PC-3 (cell line): ENCODE results near the gene KRTAP4-11. TPM values are rescaled to one million over a fixed set of nuclear protein-coding genes. Genes with fewer than 3 reads are reported as not detected.

Experiments
- ATAC-seq: fragments of 200-7000 bp; cut with Tn5 transposase; 2 replicates; pipeline ENCODE4 v1.9.1; 2020; ENCODE audit warnings: mild to moderate bottlenecking, moderate library complexity
- BruUV-seq: library from RNA; stranded (reverse); fragments of 400-500 nt; replicated peaks from 2 replicates; lab custom pipeline; 2021; lab: Mats Ljungman, UMichigan
- CTCF ChIA-PET: fragments of 300-600 bp; sonication (Branson Sonifier 250); formaldehyde crosslinking; loops from one replicate; lab custom pipeline; 2022; ENCODE audit warnings: antibody characterized with exemption; lab: Charles Lee
- POLR2A ChIA-PET: fragments of 300-600 bp; sonication (Branson Sonifier 250); formaldehyde crosslinking; loops from one replicate; lab custom pipeline; 2022; ENCODE audit warnings: antibody characterized with exemption; ENCODE audit not compliant: unreplicated experiment; lab: Charles Lee
- DNase-seq: peaks from one replicate; pipeline ENCODE4 v3.0.0-alpha.2; 2015
- H2AFZ ChIP-seq: fragments of 300-600 bp; sonication (generic); 2 replicates; pipeline ENCODE4 v1.6.0; 2016; ENCODE audit warnings: antibody characterized with exemption, low read length
- H3F3A ChIP-seq: fragments of 300-600 bp; sonication (generic); one replicate; pipeline ENCODE4 v1.6.0; 2017; ENCODE audit warnings: antibody characterized with exemption, low read length, control low read depth, mild to moderate bottlenecking; ENCODE audit not compliant: unreplicated experiment
- H3K27ac ChIP-seq: fragments of 300-600 bp; sonication (generic); 2 replicates; pipeline ENCODE4 v1.5.1; 2016; ENCODE audit warnings: mild to moderate bottlenecking, low read length
- H3K27me3 ChIP-seq: fragments of 300-600 bp; sonication (generic); 2 replicates; pipeline ENCODE4 v1.6.1; 2016; ENCODE audit warnings: low read length, mixed read lengths
- H3K36me3 ChIP-seq: fragments of 300-600 bp; sonication (generic); 2 replicates; pipeline ENCODE4 v1.6.1; 2016; ENCODE audit warnings: low read depth, mixed run types, low read length, mixed read lengths
- H3K4me1 ChIP-seq: fragments of 300-600 bp; sonication (generic); 2 replicates; pipeline ENCODE4 v1.5.1; 2016; ENCODE audit warnings: low read length; ENCODE audit not compliant: insufficient read depth
- H3K4me2 ChIP-seq: fragments of 300-600 bp; sonication (generic); 2 replicates; pipeline ENCODE4 v1.6.0; 2016; ENCODE audit warnings: low read length
- H3K4me3 ChIP-seq: fragments of 300-600 bp; sonication (generic); 2 replicates; pipeline ENCODE4 v1.5.1; 2016; ENCODE audit warnings: mild to moderate bottlenecking, low read length, mixed read lengths
- H3K79me2 ChIP-seq: fragments of 300-600 bp; sonication (generic); 2 replicates; pipeline ENCODE4 v1.6.1; 2017; ENCODE audit warnings: low read length, mixed read lengths
- H3K9ac ChIP-seq: fragments of 300-600 bp; sonication (generic); 2 replicates; pipeline ENCODE4 v1.6.0; 2016; ENCODE audit warnings: mild to moderate bottlenecking, low read length
- H3K9me2 ChIP-seq: fragments of 300-600 bp; sonication (generic); replicated peaks from 2 replicates; pipeline ENCODE4 v1.6.1; 2016; ENCODE audit warnings: mixed run types, low read length, mixed read lengths
- H3K9me3 ChIP-seq: fragments of 300-600 bp; sonication (generic); 2 replicates; pipeline ENCODE4 v1.6.1; 2016; ENCODE audit warnings: low read length, mixed read lengths
- H4K20me1 ChIP-seq: fragments of 300-600 bp; sonication (generic); 2 replicates; pipeline ENCODE4 v1.6.1; 2016; ENCODE audit warnings: low read length, mixed read lengths
- EZH2 ChIP-seq: fragments of 300-600 bp; sonication (generic); IDR thresholded peaks from one replicate; pipeline ENCODE4 v1.6.1; 2017; ENCODE audit warnings: antibody characterized with exemption, mild to moderate bottlenecking, low read length; ENCODE audit not compliant: unreplicated experiment
- EZH2phosphoT487 ChIP-seq: fragments of 300-600 bp; sonication (generic); IDR thresholded peaks from 2 replicates; pipeline ENCODE4 v1.6.1; 2018; ENCODE audit warnings: mild to moderate bottlenecking, antibody characterized with exemption, low read length, borderline replicate concordance
- intact Hi-C: fragments of 100-400 bp; cut with micrococcal nuclease; formaldehyde crosslinking; loops from 2 replicates; pipeline ENCODE4 v1.9.0; 2023
- total RNA-seq: library from RNA; depleted of rRNA; stranded (reverse); fragments of >200 nt; gene quantifications from 2 replicates; pipeline ENCODE4 v1.2.3, GENCODE V29; 2014
- TF ChIP-seq, protein P1 (sequence below): fragments of 300-600 bp; sonication (generic); conservative IDR thresholded peaks from 2 replicates; pipeline ENCODE4 v1.5.1; 2017; ENCODE audit warnings: antibody characterized with exemption, low read depth, mild to moderate bottlenecking, low read length

The KRTAP4-11 gene
- total RNA-seq, 1 experiment from 2014 or later, result not detected

DNA sequence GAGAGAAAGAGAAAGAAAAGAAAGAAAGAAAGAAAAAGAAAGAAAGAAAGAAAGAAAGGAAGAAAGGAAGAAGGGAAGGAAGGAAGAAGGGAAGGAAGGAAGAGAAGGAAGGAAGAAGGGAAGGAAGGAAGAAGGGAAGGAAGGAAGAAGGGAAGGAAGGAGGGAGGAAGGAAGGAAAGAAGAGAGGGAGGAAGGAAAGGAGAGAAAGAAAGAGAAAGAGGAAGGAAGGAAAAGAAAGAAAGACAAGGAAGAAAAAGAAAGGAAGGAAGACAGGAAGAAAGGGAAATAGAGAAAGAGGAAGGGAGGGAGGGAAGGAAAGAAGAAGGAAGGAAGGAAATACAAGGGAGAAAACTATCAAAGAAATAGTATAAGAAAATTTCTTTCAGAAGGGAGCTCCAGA lies 41.4 kb downstream of the KRTAP4-11 start:
- TF ChIP-seq, protein P1, sequence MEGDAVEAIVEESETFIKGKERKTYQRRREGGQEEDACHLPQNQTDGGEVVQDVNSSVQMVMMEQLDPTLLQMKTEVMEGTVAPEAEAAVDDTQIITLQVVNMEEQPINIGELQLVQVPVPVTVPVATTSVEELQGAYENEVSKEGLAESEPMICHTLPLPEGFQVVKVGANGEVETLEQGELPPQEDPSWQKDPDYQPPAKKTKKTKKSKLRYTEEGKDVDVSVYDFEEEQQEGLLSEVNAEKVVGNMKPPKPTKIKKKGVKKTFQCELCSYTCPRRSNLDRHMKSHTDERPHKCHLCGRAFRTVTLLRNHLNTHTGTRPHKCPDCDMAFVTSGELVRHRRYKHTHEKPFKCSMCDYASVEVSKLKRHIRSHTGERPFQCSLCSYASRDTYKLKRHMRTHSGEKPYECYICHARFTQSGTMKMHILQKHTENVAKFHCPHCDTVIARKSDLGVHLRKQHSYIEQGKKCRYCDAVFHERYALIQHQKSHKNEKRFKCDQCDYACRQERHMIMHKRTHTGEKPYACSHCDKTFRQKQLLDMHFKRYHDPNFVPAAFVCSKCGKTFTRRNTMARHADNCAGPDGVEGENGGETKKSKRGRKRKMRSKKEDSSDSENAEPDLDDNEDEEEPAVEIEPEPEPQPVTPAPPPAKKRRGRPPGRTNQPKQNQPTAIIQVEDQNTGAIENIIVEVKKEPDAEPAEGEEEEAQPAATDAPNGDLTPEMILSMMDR, result no peak
- no peak for TF ChIP-seq EZH2
- TF ChIP-seq EZH2phosphoT487, result no peak
- Histone ChIP-seq H3K4me3 (no peak overlapping the region), H3K9ac (no peak overlapping the region), H3K79me2 (no peaks in the 10 kb centered on the region), H2AFZ (no peak overlapping the region), H3F3A (no peaks in the 10 kb centered on the region), H3K9me2 (no peaks in the 10 kb centered on the region), H3K36me3 (no peaks in the 10 kb centered on the region), H3K27me3 (no peaks in the 10 kb centered on the region), H4K20me1 (no peaks in the 10 kb centered on the region), H3K4me1 (no peaks in the 10 kb centered on the region), H3K9me3 (no peaks in the 10 kb centered on the region), H3K4me2 (no peak overlapping the region), H3K27ac (no peak overlapping the region)
- ATAC-seq (no peak), DNase-seq (no peak)
- intact Hi-C loops, result no loop called here
- POLR2A ChIA-PET, result no interaction called here
- CTCF ChIA-PET, result interaction anchor here (0.6 kb wide), 1 partner anchor 601 kb away, joined by 3 read pairs; no protein-coding TSS in a partner anchor
- BruUV-seq, result no TSS peak

DNA sequence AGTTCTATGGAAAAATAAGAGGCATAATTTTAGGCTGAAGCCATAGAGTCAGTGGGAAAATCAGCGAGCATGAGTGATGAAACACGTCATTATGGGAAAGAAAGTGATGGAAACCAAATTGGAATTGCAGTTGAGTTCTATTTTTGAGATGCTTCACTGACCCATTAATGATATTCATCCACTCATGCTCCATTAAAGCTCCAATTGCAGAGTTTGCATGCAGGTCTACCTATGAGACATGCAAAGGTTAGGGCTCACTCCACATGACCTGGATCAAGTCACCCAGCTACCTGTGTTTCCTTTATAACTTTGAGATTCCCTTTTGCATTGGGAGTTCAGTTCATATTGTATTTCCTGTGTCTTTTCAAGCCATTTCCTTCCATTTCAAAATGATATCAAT lies 44.5 kb downstream of the KRTAP4-11 start:
- Histone ChIP-seq H2AFZ (no peak overlapping the region), H3K4me3 (no peak overlapping the region), H3K36me3 (no peaks in the 10 kb centered on the region), H3K9me3 (no peaks in the 10 kb centered on the region), H3K9me2 (no peaks in the 10 kb centered on the region), H3K4me1 (no peaks in the 10 kb centered on the region), H3K27me3 (no peaks in the 10 kb centered on the region), H3K27ac (no peak overlapping the region), H3K9ac (no peak overlapping the region), H4K20me1 (no peaks in the 10 kb centered on the region), H3K79me2 (no peaks in the 10 kb centered on the region), H3F3A (no peaks in the 10 kb centered on the region), H3K4me2 (no peak overlapping the region)
- TF ChIP-seq EZH2phosphoT487, result no peak
- TF ChIP-seq EZH2, result no peak
- TF ChIP-seq, protein P1, result no peak
- intact Hi-C loops, result no loop called here
- POLR2A ChIA-PET, result no interaction called here
- no TSS peak for BruUV-seq
- CTCF ChIA-PET, result no interaction called here
- ATAC-seq (no peak), DNase-seq (no peak)

DNA sequence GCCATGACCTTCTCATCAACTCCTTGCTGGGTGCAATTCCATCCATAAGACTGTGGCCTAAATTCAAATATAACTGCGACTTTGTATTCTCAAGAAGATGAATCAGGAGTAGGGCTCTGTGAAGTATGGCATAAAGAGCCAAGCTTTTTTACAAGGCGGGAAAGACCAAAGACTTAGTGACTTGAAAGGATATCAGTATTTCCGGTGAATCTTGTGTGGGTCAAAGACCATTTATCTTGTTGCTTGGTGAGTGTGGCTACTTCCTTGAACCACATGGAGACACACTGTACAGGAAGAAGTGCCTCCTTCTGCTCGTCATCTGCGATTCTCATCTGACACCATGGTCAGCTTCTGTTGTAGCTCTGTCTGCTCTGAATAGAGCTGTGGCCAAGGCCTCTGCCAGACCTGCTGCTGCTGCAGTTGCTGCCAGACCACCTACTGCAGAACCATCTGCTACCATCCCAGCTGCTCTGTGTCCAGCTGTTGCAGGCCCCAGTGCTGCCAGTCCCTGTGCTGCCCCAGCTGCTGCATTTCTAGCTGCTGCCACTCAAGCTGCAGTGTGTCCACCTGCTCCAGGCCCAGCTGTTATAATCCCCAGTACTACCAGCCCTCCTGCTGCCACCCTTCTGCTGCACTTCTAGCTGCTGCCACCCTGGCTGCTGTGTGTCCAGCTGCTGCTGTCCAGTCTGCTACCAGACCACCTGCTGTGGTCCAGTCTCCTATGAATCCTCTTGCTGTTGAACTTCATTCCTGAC lies 46.4 kb downstream of the KRTAP4-11 start:
- no peak overlapping the region for H3K4me2 ChIP-seq
- no peaks in the 10 kb centered on the region for H3K27me3 ChIP-seq
- DNase-seq (no peak), ATAC-seq (no peak)
- CTCF ChIA-PET, result no interaction called here
- H3K4me1 ChIP-seq, result peaks cover 7% of the 10 kb centered on the region
- no peak overlapping the region for H3K9ac ChIP-seq
- no peaks in the 10 kb centered on the region for H3F3A ChIP-seq
- no peak overlapping the region for H2AFZ ChIP-seq
- no peaks in the 10 kb centered on the region for H3K36me3 ChIP-seq
- TF ChIP-seq EZH2 (no peak), EZH2phosphoT487 (no peak)
- TF ChIP-seq, protein P1, result no peak
- POLR2A ChIA-PET, result no interaction called here
- H3K4me3 ChIP-seq, result no peak overlapping the region
- no peak overlapping the region for H3K27ac ChIP-seq
- H3K9me2 ChIP-seq, result no peaks in the 10 kb centered on the region
- intact Hi-C loops, result no loop called here
- H3K9me3 ChIP-seq, result no peaks in the 10 kb centered on the region
- BruUV-seq, result no TSS peak
- no peaks in the 10 kb centered on the region for H4K20me1 ChIP-seq
- no peaks in the 10 kb centered on the region for H3K79me2 ChIP-seq
